Measurements from ENCODE around the gene CEMIP. TPM values are rescaled to one million over a fixed set of nuclear protein-coding genes. Genes with fewer than 3 reads are reported as not detected.
"Not testable (repeated sequence)": the region's sequence is repeated elsewhere in the genome, so short reads cannot be mapped to it uniquely, and the experiment has no call there.

Gene CEMIP
- total RNA-seq, 4 donors from 2014 or later: 0.21 to 1.4 (median 1.2) TPM; not detected in 1

DNA sequence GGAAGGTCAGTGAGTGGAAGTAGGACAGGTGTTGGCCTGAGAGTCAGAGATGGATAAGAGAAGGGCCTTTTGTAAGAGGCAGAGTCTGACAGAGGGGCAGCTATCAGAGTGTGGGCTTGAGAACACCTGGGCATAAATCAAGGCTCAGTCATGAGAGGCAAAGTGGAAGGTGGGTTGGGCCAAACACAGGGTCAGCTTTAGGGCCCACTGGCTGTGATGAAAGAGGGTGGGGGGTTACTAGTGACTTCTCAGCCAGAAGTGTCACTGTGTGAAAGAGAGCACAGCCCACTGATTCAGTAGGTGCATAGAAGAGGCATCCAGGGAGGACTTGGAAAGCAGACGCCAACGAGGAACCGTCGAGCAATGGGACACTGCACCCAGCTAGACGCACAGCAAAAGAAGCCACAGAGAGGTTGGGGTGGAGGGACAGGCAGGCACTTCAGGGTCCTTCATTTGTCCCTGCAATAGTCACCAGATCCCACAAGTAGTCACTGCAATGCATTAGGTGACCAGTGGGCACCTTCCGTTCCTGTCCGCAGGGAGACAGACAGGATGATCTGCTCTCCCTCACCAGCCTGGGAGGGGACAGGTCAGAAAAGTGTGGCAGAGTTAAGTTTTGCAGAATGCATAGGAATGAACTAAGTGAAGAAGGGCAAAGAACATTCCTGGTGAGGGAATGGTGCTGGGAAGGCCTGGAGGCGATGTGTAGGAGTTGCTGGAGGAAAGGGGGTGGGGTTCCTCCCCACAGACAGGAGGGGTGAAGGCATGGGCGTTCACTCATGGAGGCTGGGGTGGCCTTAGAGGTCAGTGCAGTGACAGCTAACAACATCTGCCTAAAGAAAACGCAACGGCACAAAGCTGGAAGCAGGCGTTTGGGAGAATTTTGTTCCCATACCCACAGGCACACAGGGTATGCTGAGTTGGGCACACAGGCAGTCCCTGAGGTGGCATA lies 174.1 kb downstream of the CEMIP start:
- H3K36me3 ChIP-seq: peaks cover 0 to 66% (median 2%) of the 10 kb centered on the region in 3 donors
- no peaks in the 10 kb centered on the region for H3K27me3 ChIP-seq
- 79 to 84% methylated on average over 12 of the region's 12 CpGs for WGBS, 2 donors
- H3K4me1 ChIP-seq: peaks cover 0 to 29% (median 6%) of the 10 kb centered on the region in 4 donors
- no peak for DNase-seq (ENCODE audit: low spot score in 2 of 2)
- TF ChIP-seq EP300 (IDR thresholded peaks at IDR 0.05): no peak
- TF ChIP-seq POLR2A (IDR thresholded peaks at IDR 0.05): no peak
- TF ChIP-seq CTCF (IDR thresholded peaks at IDR 0.05): no peak
- H3K27ac ChIP-seq: no peak overlapping the region
- no peak overlapping the region for H3K4me3 ChIP-seq
- no peaks in the 10 kb centered on the region for H3K9me3 ChIP-seq

DNA sequence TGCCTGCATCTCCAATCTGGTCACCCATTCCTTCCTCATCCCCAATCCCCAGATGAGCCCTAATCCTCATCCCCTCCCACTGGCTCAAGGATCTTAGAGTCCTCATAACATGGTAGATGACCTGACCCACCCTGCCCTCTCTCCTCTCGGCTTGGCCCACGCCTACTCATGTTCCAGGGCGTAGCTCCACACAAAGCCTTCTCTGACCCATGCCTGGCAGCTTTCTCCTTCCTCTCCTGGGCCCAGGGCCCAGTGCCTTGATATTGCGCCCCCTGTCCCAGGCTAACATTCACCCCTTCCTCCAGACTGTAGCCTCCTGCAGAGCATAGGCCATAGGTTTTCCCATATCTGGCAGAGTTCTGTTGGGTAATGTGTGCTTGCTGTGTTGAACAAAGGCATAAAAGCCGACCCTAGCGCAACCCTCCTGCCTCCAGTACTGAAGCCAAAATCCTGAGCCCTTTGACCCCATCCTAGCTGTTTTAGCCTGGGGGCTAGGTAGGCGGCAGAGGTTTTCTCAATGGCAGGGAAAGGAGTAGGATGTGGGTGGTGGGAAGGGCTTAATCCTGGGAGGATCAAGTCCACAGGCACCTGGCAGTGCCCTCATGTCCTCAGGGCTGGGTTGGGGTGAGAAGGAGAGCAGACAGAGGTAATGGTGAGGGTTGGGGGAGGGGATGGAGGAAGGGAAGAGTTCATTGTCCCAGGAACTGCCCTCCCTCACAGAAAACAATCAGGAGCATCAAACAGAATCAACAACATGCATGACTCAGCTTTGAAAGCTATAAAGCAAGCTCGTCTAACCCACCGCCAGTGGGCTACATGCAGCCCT lies 175.0 kb downstream of the CEMIP start:
- Histone ChIP-seq H3K9me3 (no peaks in the 10 kb centered on the region), H3K27ac (peak overlapping the region in 1 of 4 donors; percentile 15), H3K27me3 (no peaks in the 10 kb centered on the region), H3K4me3 (no peak overlapping the region), H3K36me3 (peaks cover 0 to 66% (median 0%) of the 10 kb centered on the region in 3 donors), H3K4me1 (peaks cover 0 to 29% (median 6%) of the 10 kb centered on the region in 4 donors)
- TF ChIP-seq POLR2A (IDR thresholded peaks at IDR 0.05) (no peak), EP300 (IDR thresholded peaks at IDR 0.05) (peak in 1 of 2 donors; percentile 6), CTCF (IDR thresholded peaks at IDR 0.05) (no peak)
- DNase-seq (ENCODE audit: low spot score in 2 of 2): no peak
- 48 to 52% methylated on average over 9 of the region's 9 CpGs for WGBS, 2 donors

DNA sequence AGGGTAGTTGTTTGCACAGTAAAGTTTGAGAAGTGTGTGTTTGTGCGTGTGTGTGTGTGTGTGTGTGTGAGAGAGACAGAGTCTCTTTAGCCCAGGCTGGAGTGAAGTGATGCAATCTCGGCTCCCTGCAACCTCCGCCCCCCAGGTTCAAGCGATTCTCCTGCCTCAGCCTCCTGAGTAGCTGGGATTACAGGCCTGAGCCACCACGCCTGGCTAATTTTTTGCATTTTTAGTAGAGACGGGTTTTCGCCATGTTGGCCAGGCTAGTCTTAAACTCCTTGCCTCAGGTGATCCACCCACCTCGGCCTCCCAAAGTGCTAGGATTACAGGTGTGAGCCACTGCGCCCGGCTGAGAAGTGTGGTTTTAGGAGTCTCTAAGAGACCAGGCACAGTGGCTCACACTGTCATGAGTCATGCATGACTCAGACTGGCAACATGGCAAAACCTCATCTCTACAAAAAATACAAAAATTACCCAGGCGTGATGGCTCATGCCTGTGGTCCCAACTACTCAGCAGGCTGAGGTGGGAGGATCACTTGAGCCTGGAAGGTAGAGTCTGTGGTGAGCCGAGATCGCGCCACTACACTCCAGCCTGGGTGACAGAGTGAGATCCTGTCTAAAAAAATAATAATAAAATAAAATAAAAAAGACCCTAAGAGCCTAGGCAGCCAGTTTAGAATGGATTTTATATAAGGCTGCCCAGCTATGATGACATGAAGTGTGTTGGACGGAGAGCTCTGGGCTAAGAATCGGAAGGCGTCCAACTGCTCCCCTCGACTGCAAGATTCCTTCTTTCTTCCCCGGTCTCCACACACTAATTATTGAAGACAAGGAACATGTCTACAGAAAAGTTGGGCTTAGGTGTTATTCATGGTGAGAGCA lies 176.6 kb downstream of the CEMIP start:
- H3K9me3 ChIP-seq; H3K27me3 ChIP-seq; H3K27ac ChIP-seq; DNase-seq (ENCODE audit: low spot score in 2 of 2); H3K4me3 ChIP-seq: not testable (repeated sequence)
- peaks cover 0 to 29% (median 6%) of the 10 kb centered on the region in 4 donors for H3K4me1 ChIP-seq
- H3K36me3 ChIP-seq: peaks cover 0 to 59% (median 0%) of the 10 kb centered on the region in 3 donors
- 82 to 88% methylated on average over 19 of the region's 19 CpGs for WGBS, 2 donors

GRCh38 chr15:80957556-80957955 lies 178.4 kb downstream of the CEMIP start:
- H3K27ac ChIP-seq: no peak overlapping the region
- WGBS, 2 donors: 83 to 92% methylated on average over 2 of the region's 2 CpGs
- no peak for DNase-seq (ENCODE audit: low spot score in 2 of 2)
- no peaks in the 10 kb centered on the region for H3K27me3 ChIP-seq
- no peak overlapping the region for H3K4me3 ChIP-seq
- H3K36me3 ChIP-seq: peaks cover 0 to 42% (median 0%) of the 10 kb centered on the region in 3 donors
- peaks cover 0 to 29% (median 6%) of the 10 kb centered on the region in 4 donors for H3K4me1 ChIP-seq
- no peaks in the 10 kb centered on the region for H3K9me3 ChIP-seq
- TF ChIP-seq POLR2A (IDR thresholded peaks at IDR 0.05): no peak

- peaks cover 0 to 38% (median 0%) of the 10 kb centered on the region in 3 donors for H3K36me3 ChIP-seq
- peaks cover 0 to 29% (median 6%) of the 10 kb centered on the region in 4 donors for H3K4me1 ChIP-seq
- H3K4me3 ChIP-seq: no peak overlapping the region
- 96% methylated on average over 2 of the region's 2 CpGs for WGBS, 2 donors
- no peak overlapping the region for H3K27ac ChIP-seq
- H3K27me3 ChIP-seq: no peaks in the 10 kb centered on the region
- no peaks in the 10 kb centered on the region for H3K9me3 ChIP-seq
- TF ChIP-seq POLR2A (IDR thresholded peaks at IDR 0.05) (no peak), CTCF (IDR thresholded peaks at IDR 0.05) (no peak), EP300 (IDR thresholded peaks at IDR 0.05) (no peak)
- DNase-seq (ENCODE audit: low spot score in 2 of 2): no peak
Observed at GRCh38 chr15:80957976-80958375, 178.8 kb downstream of the CEMIP start.
